EL (cell line): Measurements from ENCODE around the gene CHD6.

ENCODE experiments used
- DNase-seq: peaks from one replicate; pipeline ENCODE4 v3.0.0-alpha.2; 2016

CHD6 gene

GRCh38 chr20:41418739-41419293 is 199.4 kb downstream of the CHD6 start:
- no peak for DNase-seq

- DNase-seq, result no peak
Measured at GRCh38 chr20:41418031-41418430, 200.1 kb downstream of the CHD6 start.

GRCh38 chr20:41415191-41415590 is 203.0 kb downstream of the CHD6 start:
- DNase-seq, result no peak

GRCh38 chr20:41413169-41413568 is 205.0 kb downstream of the CHD6 start:
- no peak for DNase-seq

- DNase-seq, result no peak
Measured at GRCh38 chr20:41412324-41413120, 205.7 kb downstream of the CHD6 start.

GRCh38 chr20:41411391-41411847 is 206.8 kb downstream of the CHD6 start:
- DNase-seq, result peak; percentile 26

GRCh38 chr20:41408986-41409385 is 209.2 kb downstream of the CHD6 start:
- DNase-seq, result no peak

GRCh38 chr20:41408156-41408794 is 209.9 kb downstream of the CHD6 start:
- no peak for DNase-seq

GRCh38 chr20:41407607-41408006 is 210.6 kb downstream of the CHD6 start:
- no peak for DNase-seq

GRCh38 chr20:41406896-41407444 is 211.2 kb downstream of the CHD6 start:
- DNase-seq, result no peak

GRCh38 chr20:41406353-41406752 is 211.8 kb downstream of the CHD6 start:
- no peak for DNase-seq

GRCh38 chr20:41405436-41405835 is 212.7 kb downstream of the CHD6 start:
- no peak for DNase-seq

GRCh38 chr20:41403604-41404003 is 214.6 kb downstream of the CHD6 start:
- no peak for DNase-seq

- no peak for DNase-seq
Measured at GRCh38 chr20:41398408-41398807, 219.8 kb downstream of the CHD6 start.

GRCh38 chr20:41395667-41396664 is 222.2 kb downstream of the CHD6 start:
- no peak for DNase-seq

- no peak for DNase-seq
Measured at GRCh38 chr20:41394931-41395666, 223.1 kb downstream of the CHD6 start.

- DNase-seq, result no peak
Measured at GRCh38 chr20:41394081-41394480, 224.1 kb downstream of the CHD6 start.

- DNase-seq, result no peak
Measured at GRCh38 chr20:41393705-41394066, 224.5 kb downstream of the CHD6 start.

GRCh38 chr20:41392871-41393704 is 225.1 kb downstream of the CHD6 start:
- peak; percentile 38 for DNase-seq

- DNase-seq, result peak; percentile 27
Measured at GRCh38 chr20:41392295-41392694, 225.9 kb downstream of the CHD6 start.

GRCh38 chr20:41391587-41392001 is 226.6 kb downstream of the CHD6 start:
- peak; percentile 81 for DNase-seq
